HCT116 (cell line): ENCODE results near the gene ZNF423. TPM values are rescaled to one million over a fixed set of nuclear protein-coding genes. Genes with fewer than 3 reads are reported as not detected.

Source experiments
- ATAC-seq: fragments of 200-7000 bp; cut with Tn5 transposase; 2 replicates; pipeline ENCODE4 v1.9.1; 2020; ENCODE audit warnings: mild to moderate bottlenecking, moderate library complexity
- BruUV-seq: library from RNA; stranded (reverse); fragments of 400-500 nt; replicated peaks from 2 replicates; lab custom pipeline; 2021; lab: Mats Ljungman, UMichigan
- CTCF ChIA-PET: fragments of 300-600 bp; sonication (Branson Sonifier 250); formaldehyde crosslinking; loops from one replicate; lab custom pipeline; 2021; ENCODE audit warnings: antibody characterized with exemption; lab: Charles Lee
- POLR2A ChIA-PET: fragments of 300-600, 350-600 bp; sonication (Branson Sonifier 250); formaldehyde crosslinking; loops from one replicate; lab custom pipeline; 2021; ENCODE audit warnings: antibody characterized with exemption; lab: Charles Lee
- RAD21 ChIA-PET, 2 experiments: fragments of 300-600 bp; sonication (Branson Sonifier 250); formaldehyde crosslinking; loops; one replicate each; lab custom pipeline; 2023; ENCODE audit warnings: low total read pairs in 2 of 2; ENCODE audit not compliant: uncharacterized antibody in 2 of 2, unreplicated experiment in 2 of 2, low non-redundant PET in 1 of 2; lab: Charles Lee
- DNase-seq: peaks from one replicate; pipeline ENCODE4 v3.0.0-alpha.2; 2010; ENCODE audit warnings: low read depth, low spot score
- H2AFZ ChIP-seq: fragments of 200-600 bp; shearing (Covaris generic), sonication (generic); 2 replicates; pipeline ENCODE4 v1.6.1; 2017; ENCODE audit warnings: low read depth, mixed run types, mixed read lengths, antibody characterized with exemption, low read length; ENCODE audit not compliant: poor library complexity, severe bottlenecking
- H3K27ac ChIP-seq: 2 replicates; pipeline ENCODE4 v1.5.1; 2012; ENCODE audit warnings: low read depth, low read length
- H3K27me3 ChIP-seq: fragments of 200-600 bp; sonication (generic); 2 replicates; pipeline ENCODE4 v1.6.1; 2016; ENCODE audit warnings: mixed run types, low read length, mixed read lengths; ENCODE audit not compliant: insufficient read depth
- H3K36me3 ChIP-seq, 2 experiments: fragments of 200-500 bp in 1 of 2; fragments of 200-600 bp in 1 of 2; sonication (Bioruptor generic) in 1 of 2; sonication (generic) in 1 of 2; 2 replicates each; pipeline versions ENCODE4 v1.5.1 to v1.6.1; 2014 to 2016; ENCODE audit warnings: low read length in 2 of 2, inconsistent platforms in 1 of 2, mixed read lengths in 1 of 2, mixed run types in 1 of 2; ENCODE audit not compliant: insufficient read depth in 2 of 2, control insufficient read depth in 1 of 2
- H3K4me1 ChIP-seq, 2 experiments: fragments of 200-600 bp in 1 of 2; sonication (generic) in 1 of 2; 2 replicates each; pipeline versions ENCODE4 v1.5.1 to v1.6.1; 2012 to 2017; ENCODE audit warnings: low read length in 2 of 2, inconsistent platforms in 1 of 2, mild to moderate bottlenecking in 1 of 2, mixed read lengths in 1 of 2, mixed run types in 1 of 2, moderate library complexity in 1 of 2; ENCODE audit not compliant: insufficient read depth in 2 of 2, control insufficient read depth in 1 of 2
- H3K4me2 ChIP-seq: fragments of 200-600 bp; sonication (generic); 2 replicates; pipeline ENCODE4 v1.6.1; 2017; ENCODE audit warnings: mixed run types, low read length, mixed read lengths
- H3K4me3 ChIP-seq, 2 experiments: fragments of 200-600 bp in 1 of 2; sonication (generic) in 1 of 2; replicated peaks in 1 of 2; 2 replicates each; pipeline ENCODE4 v1.5.1; 2011 to 2016; ENCODE audit warnings: low read length in 2 of 2, control low read depth in 1 of 2, low read depth in 1 of 2, mild to moderate bottlenecking in 1 of 2, mixed read lengths in 1 of 2, mixed run types in 1 of 2
- H3K79me2 ChIP-seq: fragments of 200-600 bp; sonication (generic); 2 replicates; pipeline ENCODE4 v1.6.1; 2017; ENCODE audit warnings: mild to moderate bottlenecking, mixed run types, low read length, moderate library complexity, mixed read lengths; ENCODE audit not compliant: insufficient read depth
- H3K9ac ChIP-seq: fragments of 200-600 bp; sonication (generic); 2 replicates; pipeline ENCODE4 v1.6.1; 2016; ENCODE audit warnings: low read length, mixed read lengths
- H3K9me2 ChIP-seq: fragments of 200-600 bp; sonication (generic), shearing (Covaris generic); 2 replicates; pipeline ENCODE4 v1.6.1; 2017; ENCODE audit warnings: mixed run types, mild to moderate bottlenecking, moderate library complexity; ENCODE audit not compliant: insufficient read depth
- H3K9me3 ChIP-seq, 2 experiments: fragments of 200-500 bp in 1 of 2; fragments of 200-600 bp in 1 of 2; sonication (Bioruptor generic) in 1 of 2; sonication (generic) in 1 of 2; 2 replicates each; pipeline ENCODE4 v1.6.1; 2014 to 2017; ENCODE audit warnings: low read length in 2 of 2, mixed read lengths in 2 of 2, inconsistent platforms in 1 of 2, low read depth in 1 of 2, mild to moderate bottlenecking in 1 of 2, mixed run types in 1 of 2, moderate library complexity in 1 of 2; ENCODE audit not compliant: control insufficient read depth in 1 of 2, insufficient read depth in 1 of 2
- H4K20me1 ChIP-seq: fragments of 200-600 bp; sonication (generic), shearing (Covaris generic); 2 replicates; pipeline ENCODE4 v1.6.1; 2017; ENCODE audit warnings: mixed run types, mild to moderate bottlenecking, moderate library complexity; ENCODE audit not compliant: insufficient read depth
- CBX3 ChIP-seq: IDR thresholded peaks from 2 replicates; pipeline ENCODE4 v1.6.1; 2012; ENCODE audit warnings: low read depth
- EGR1 ChIP-seq: IDR thresholded peaks from 2 replicates; pipeline ENCODE4 v1.6.1; 2012; ENCODE audit warnings: low read depth
- EZH2phosphoT487 ChIP-seq: fragments of 200-600 bp; IDR thresholded peaks from 2 replicates; pipeline ENCODE4 v1.6.1; 2018; ENCODE audit warnings: antibody characterized with exemption, borderline replicate concordance
- FOSL1 ChIP-seq: IDR thresholded peaks from 2 replicates; pipeline ENCODE4 v1.6.1; 2012; ENCODE audit warnings: low read depth
- POLR2AphosphoS5 ChIP-seq: IDR thresholded peaks from 2 replicates; pipeline ENCODE4 v1.6.1; 2011; ENCODE audit warnings: mild to moderate bottlenecking, low read depth, low read length, moderate library complexity
- SRF ChIP-seq: IDR thresholded peaks from 2 replicates; pipeline ENCODE4 v1.6.1; 2012; ENCODE audit warnings: low read depth
- TCF7L2 ChIP-seq: IDR thresholded peaks from 2 replicates; pipeline ENCODE4 v1.7.0; 2011; ENCODE audit warnings: borderline replicate concordance, inconsistent platforms; ENCODE audit not compliant: insufficient read depth, insufficient read length; ENCODE audit errors: extremely low read depth
- YY1 ChIP-seq: IDR thresholded peaks from 2 replicates; pipeline ENCODE4 v1.6.1; 2011; ENCODE audit warnings: low read length, low read depth, moderate library complexity, mild to moderate bottlenecking; ENCODE audit not compliant: insufficient replicate concordance; ENCODE audit errors: extremely low read depth
- intact Hi-C: fragments of 100-400 bp; cut with micrococcal nuclease; formaldehyde crosslinking; loops from 2 replicates; pipeline ENCODE4 v1.10.0; 2022
- total RNA-seq: library from RNA; stranded (reverse); gene quantifications from one replicate; pipeline ENCODE4 v1.2.1, GENCODE V29; 2021; ENCODE audit not compliant: unreplicated experiment
- TF ChIP-seq, protein P1 (sequence below): IDR thresholded peaks from 2 replicates; pipeline ENCODE4 v1.6.1; 2012

Gene ZNF423
- total RNA-seq, 1 experiment from 2014 or later, result 0.22 TPM

DNA sequence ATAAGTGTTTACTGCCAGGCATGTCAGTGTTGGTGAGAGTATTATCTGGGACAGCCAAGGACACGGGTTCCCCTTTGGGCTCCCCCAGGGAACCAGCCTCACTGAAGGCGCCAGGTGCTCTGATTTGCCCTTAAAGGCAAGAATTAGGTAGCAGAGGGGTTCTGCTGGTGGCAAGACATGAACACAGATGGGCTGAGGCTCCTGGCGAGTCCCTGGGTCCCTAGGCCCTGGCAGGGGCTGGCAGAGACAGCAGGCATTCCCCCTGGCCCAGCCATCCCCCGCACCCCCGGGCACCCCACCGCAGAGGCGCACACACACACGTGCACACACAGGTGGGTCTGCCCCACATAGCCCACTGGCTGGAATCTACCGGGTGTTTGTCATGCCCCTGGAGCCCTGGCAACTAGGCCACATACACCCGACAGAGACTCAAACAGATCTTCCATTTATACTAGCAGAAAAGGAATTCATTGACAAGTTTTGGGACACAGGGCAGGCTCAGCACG, 329.0 kb downstream of the ZNF423 start:
- Histone ChIP-seq H3K4me2 (no peak overlapping the region), H3K9ac (no peak overlapping the region), H3K4me1 (no peaks in the 10 kb centered on the region), H3K4me3 (no peak overlapping the region), H3K27me3 (peaks cover 11% of the 10 kb centered on the region), H3K79me2 (no peaks in the 10 kb centered on the region), H4K20me1 (no peaks in the 10 kb centered on the region), H3K36me3 (no peaks in the 10 kb centered on the region), H3K9me3 (no peaks in the 10 kb centered on the region), H3K9me2 (no peaks in the 10 kb centered on the region), H3K27ac (no peak overlapping the region), H2AFZ (no peak overlapping the region)
- RAD21 ChIA-PET, result no interaction called here
- TF ChIP-seq SRF, result no peak
- TF ChIP-seq YY1, result no peak
- no peak for TF ChIP-seq EGR1
- no peak for TF ChIP-seq FOSL1
- TF ChIP-seq CBX3, result no peak
- TF ChIP-seq, protein P1, sequence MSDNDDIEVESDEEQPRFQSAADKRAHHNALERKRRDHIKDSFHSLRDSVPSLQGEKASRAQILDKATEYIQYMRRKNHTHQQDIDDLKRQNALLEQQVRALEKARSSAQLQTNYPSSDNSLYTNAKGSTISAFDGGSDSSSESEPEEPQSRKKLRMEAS, result no peak
- DNase-seq (no peak), ATAC-seq (no peak)
- intact Hi-C loops, result no loop called here
- CTCF ChIA-PET, result no interaction called here
- POLR2A ChIA-PET, result no interaction called here
- no TSS peak for BruUV-seq

DNA sequence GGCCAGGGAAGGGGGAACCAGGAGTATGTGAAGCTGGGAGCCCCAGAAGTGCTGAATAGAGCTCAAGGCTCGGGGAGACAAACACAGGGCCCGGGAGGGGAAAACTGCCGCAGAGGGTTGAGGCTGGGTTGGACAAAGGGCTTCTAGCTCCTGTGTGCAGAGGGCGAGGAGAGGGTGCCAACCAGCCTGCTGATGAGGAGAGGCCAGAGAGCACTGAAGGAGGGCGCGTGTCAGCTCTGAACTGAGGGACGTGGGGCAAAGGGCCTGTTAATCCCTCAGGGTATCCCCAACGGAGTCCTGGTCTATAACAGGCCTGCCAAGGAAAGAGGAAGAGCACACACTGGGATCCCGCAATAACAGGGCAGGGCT, 331.0 kb downstream of the ZNF423 start:
- ChIA-PET POLR2A (no interaction called here), RAD21 (no interaction called here), CTCF (no interaction called here)
- Histone ChIP-seq H3K4me3 (no peak overlapping the region), H3K27ac (no peak overlapping the region), H3K79me2 (no peaks in the 10 kb centered on the region), H3K9me3 (no peaks in the 10 kb centered on the region), H3K36me3 (no peaks in the 10 kb centered on the region), H3K4me2 (no peak overlapping the region), H3K4me1 (no peaks in the 10 kb centered on the region), H3K27me3 (peaks cover 6% of the 10 kb centered on the region; the same call in 1 of the 2 replicates), H3K9ac (no peak overlapping the region), H2AFZ (no peak overlapping the region), H4K20me1 (no peaks in the 10 kb centered on the region), H3K9me2 (no peaks in the 10 kb centered on the region)
- ATAC-seq (no peak), DNase-seq (no peak)
- no peak for TF ChIP-seq EZH2phosphoT487
- TF ChIP-seq POLR2AphosphoS5, result no peak
- TF ChIP-seq TCF7L2, result no peak
- no peak for TF ChIP-seq FOSL1
- intact Hi-C loops, result no loop called here
- no TSS peak for BruUV-seq
